IPS-NIHi11 (cell line): ENCODE measurements around the gene GDF3.
"Not testable (repeated sequence)": the region's sequence is repeated elsewhere in the genome, so short reads cannot be mapped to it uniquely, and the experiment has no call there.

Experiments used
- DNase-seq: peaks from one replicate; pipeline ENCODE4 v3.0.0; 2012; ENCODE audit warnings: mixed read lengths, low spot score

Gene GDF3

DNA sequence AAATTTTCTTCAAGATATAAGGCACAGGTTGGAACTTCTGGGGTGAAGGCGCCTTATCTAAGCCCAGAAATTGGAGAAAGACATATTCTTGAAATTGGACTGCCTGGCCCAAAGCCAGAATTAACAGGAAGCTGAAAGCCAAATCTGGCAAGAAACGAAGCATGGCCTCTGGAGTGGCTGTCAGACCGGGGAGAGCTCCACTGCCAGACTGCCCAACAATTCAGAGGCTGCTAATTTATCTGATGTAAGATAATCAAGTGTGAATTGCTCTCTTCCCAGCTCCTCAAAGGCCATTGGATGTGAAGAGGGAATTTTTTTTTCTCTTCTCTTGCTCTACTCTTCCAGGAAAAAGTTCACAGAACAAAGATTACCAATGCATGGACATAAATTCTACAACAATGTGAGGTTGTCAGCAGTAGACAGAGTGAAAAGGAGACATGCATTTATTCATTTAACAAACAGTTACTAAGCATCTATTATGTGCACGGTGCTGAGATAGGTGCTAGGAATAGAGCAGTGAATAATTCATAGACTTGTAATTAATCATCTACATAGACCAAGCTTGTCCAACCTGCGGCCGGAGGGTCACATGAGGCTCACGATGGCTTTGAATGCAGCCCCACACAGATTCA is at the start of gene GDF3:
Gene GDF3 (minus strand): TSS at position 210 of the 632 bp plus-strand sequence. CDS start 47 bp downstream, at position 163.
- peak; percentile 28 for DNase-seq

DNA sequence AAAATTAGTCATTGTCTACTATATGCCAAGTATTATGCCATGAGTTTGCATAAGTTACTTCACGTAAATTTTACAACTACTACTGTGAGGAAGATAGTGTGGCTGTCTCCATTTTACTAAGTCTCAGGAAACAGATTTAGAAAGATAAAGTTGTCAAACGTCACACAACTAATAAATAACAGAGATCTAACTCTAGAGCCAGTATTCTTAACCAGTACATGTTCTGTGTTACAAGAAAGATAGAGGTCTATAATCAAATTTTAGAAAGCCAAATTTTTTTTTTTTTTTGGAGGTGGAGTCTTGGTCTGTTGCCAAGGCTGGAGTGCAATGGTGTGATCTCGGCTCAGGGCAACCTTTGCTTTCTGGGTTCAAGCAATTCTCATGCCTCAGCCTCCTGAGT is 37.4 kb upstream of the GDF3 start:
- no peak for DNase-seq

DNA sequence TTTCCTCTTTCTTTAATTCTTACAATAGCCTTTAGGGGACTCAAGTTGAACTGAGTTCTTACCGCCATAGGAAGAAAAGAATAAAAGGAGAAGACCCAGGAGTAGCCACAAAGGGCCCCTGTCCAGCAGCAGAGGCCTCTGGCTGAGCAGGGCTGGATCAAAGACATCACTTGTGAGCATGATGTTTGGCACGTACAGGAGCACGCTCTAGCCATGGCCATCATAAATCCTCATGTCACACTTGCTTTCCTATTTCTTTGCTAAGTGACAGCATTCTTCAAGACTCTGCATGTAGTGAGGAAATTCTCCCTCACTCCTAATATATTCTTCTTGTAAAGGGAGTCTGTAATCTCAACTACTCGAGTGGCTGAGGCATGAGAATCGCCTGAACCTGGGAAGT is 35.9 kb upstream of the GDF3 start:
- DNase-seq: no peak

DNA sequence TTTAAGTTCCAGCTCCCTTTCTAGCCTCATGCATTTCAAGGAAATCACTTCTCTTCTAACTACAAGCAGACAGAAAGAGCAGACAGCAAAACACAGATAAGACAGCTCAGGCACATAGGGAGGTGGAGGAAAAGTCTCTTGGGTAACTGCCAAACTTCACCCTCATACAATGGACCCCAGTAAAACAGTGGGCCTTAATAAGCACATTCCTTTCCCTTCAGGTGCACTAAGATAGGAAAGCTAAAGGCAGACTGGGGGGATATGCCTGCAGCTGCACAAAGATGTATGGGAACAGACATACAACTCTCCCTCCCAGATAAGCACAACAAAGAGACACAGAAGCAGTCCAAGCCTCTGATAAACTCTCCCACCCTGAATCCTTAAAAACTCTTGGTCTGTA is 35.4 kb upstream of the GDF3 start:
- not testable (repeated sequence) for DNase-seq

DNA sequence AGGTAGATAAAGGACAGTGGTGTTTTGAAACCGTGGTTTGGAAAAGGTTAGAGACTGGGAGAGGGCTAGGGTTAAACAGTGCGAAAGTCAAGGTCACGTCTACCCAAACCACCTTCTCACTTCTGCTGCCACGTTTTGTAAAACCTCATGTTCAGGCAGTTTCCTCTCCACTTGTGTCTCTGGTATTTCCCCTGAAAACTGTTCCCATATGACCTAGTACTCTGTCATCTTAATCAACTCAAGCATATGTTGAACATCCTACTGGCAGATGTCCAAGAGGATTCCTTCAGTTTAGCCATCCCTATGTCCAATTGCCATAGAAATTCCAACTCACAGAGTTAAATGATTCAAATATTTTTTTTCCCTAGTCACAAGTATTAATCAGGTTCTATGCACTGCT is 34.2 kb upstream of the GDF3 start:
- no peak for DNase-seq

DNA sequence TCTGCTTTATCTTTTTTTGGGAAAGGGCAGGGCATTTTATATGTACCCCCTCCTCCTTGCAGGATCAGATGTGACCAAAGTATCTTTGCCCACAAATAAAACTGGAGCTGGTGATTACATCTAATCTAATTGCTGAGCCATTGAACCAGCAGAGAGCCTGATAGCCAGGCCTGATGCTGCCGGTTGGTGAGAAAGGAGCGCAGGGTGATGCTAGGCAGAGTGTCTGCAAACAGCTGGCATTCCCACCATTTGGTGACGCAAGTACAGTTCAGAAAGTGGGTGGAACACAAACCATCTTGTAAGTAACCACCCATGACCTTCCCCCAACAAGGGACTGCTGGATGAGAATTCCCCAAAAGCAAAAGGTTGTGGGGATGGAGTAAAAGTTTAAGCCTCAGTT is 28.4 kb upstream of the GDF3 start:
- no peak for DNase-seq

DNA sequence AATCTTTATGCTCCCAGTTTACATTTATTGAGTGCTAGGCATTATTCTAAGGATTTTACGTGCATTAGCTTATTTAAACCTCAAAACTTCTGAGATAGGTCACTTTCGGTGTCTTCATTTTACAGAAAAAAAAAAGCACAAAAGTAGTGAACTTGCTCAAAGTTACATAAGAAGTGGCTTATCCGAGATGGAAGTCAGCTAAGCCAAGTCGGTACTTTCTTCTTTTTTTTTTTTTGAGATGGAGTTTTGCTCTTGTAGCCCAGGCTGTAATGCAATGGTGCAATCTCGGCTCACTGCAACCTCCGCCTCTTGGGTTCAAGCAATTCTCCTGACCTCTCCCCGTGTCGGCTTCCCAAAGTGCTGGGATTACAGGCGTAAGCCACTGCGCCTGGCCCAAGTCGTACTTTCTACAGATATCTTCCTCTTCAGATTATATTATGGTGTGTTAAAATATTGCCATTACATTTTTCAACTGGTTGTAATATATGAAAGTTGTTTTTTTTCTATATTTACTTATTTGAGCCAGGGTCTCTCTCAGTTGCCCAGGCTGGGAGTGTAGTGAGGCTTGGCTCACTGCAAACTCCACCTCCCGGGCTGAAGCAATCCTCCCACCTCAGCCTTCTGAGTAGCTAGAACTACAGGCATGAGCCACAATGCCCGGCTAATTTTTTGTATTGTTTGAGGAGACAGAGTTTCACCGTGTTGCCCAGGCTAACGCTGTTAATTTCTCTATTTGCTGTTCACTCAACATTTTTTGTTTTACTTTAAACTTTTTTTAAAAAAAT is 24.6 kb upstream of the GDF3 start:
- DNase-seq: no peak

DNA sequence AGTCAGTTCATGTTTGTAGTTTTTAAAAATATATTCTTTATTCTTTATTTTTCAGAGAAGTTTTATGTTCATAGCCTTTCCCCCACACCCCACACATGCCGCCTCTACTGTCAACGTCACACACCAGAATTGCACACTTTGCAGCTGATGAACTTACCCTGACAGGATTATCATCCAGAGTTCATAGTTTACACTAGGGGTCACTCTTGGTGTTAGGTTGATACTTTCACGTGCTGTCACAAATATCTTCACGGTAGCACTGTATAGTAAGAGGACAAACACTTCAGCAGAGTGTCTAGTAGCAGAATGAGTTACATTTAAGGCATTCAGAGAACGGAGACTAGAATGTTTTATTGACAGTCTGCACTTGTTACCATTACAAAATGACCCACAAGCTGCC is 20.8 kb upstream of the GDF3 start:
- peak; percentile 29 for DNase-seq

DNA sequence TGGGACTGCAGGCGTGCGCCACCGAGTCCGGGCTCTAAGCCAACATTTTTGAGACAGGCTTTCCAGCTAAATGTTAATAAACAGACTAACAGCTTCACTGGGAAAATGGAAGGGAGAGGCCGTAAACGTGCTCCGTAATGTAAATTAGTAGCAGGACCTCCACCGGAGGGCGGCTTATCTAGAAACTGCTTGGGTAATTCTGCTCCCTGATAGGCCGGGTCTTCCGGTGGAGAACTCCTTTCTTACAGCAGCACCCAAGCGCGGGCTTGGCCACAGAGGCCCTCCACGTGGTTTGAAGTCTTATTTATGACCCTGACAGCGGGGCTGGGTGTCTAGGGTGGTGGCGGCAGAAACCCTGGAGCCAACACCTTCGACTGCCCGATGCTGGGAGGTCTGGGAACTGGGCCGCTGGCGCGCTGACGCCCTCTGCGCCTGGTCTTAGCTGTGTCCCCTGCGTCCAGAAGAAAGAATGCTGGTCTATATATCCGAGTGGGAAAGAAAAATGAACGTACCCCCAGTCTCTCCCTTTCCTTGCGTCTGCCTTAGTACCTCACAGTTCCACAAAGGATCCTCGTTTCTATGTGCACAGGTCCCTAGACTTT is 17.4 kb upstream of the GDF3 start:
- DNase-seq: peak; percentile 31

DNA sequence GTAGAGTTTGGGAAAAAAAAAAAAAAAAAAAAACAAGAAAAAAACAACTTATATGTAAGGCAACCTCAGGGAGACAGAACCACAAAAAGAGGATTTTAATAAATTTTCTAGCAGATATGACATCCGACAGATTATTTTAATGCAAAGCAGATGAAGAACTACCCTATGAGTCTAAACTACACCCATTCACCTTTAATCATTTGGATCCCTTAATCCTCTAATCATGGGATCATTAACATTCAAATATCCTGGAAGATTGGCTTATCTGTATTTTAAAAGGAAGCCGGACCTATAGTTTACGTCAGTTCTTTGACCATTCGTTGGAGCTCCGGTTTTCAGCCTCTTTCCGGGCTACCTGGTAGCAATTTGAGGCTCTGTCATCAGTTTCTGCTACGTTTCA is 15.6 kb upstream of the GDF3 start, which contains the start of gene DPPA3:
Gene DPPA3 (plus strand): TSS at position 301 of the 400 bp plus-strand sequence. CDS start 138 bp downstream, outside the sequence.
- DNase-seq: no peak

DNA sequence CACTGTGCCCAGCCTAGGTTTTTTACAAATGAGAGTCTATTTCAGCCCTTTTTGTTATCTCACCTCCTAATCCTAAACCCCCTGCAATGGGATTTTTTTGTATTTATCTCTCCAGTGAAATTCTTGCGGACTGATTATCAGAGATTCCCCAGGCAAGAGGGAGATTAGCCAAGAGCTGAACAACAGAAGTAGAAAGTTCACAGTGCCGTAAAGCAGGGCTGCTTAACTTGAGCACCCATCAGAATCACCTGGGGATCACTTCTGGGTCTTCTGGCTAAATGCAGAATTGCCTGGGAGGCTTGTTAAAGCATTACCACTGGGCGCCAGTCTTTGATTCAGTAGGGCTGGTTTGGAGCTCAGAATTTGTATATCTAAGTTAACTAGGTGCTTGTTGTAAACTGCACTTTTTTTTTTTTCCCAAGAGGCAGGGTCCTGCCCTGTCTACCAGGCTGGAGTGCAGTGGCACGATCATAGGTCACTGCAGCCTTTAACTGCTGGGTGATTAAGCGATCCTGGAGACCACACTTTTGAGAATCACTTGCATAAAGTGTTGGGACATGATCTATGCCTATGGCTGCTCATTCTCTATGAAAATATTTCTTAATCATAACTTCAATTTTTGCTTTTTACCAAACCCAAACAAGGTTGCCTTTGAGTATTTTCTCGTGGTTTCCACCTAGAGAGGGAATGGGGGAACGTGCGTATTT is 14.5 kb upstream of the GDF3 start:
- DNase-seq: no peak

DNA sequence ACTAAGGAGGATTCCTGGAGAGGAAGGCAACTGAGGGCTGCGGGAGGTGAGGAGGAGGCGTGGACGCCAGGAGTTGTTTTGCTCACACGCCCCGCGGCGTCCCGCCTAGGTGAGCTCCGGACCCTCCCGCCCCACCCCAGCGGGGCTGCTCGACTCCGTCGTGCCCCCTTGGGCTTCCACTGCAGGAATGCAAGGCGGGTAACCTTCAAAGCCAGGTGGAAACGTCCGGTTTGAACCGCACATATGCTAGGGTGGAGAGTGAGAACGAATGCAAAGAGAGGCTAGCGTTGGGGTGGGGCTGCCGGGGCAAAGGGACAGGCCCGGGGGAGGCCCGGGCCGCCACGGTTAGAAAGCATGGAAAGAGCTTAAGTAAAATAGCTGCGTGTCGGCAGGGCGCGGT is 10.3 kb upstream of the GDF3 start:
- no peak for DNase-seq

DNA sequence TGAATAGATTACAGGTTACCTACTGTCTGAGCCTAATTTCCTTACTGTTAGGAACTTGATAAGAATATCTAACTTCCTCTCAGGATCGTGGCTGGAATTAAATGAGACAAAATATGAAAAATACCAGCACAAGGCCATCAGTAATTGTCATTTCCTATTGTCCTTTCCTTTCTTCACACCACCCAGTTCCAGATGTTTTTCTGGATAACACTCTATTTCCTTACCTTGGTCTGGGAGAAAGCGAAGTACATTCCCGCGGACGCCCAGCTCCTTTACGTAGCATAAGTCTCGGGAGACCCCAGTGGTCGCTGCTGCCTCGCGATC is 376 bp downstream of the GDF3 start:
- DNase-seq: no peak

DNA sequence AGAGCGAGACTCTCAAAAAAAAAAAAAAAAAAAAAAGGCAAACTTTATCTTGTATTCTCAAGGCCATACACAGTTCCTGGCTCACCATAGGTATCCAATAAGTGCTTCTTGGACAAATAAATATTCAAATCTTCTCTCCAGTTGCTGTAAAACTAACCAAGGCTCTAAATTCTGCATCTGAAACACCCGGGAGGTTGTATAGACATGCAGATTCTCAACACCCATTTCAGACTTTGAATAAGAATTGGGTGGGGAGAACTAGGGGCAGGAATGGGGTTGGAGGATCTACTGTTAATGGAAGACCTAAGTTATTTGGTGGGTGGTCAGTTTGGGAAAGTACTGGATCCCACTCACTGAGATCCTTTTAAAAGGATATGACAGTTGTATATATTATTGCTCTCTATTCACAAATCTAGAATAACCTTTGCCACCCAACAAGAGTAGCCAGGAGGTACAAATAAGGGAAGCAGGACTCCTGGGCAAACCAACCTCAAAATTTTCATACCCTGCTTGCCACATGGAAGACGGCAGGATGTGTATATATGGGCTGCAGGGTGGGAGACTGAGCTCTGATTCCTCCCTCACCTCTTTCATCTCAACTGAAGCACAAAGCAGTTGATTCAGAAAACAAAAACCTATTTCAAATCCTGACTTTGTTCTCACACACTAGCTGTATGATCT is 879 bp downstream of the GDF3 start:
- peak; percentile 33 for DNase-seq

DNA sequence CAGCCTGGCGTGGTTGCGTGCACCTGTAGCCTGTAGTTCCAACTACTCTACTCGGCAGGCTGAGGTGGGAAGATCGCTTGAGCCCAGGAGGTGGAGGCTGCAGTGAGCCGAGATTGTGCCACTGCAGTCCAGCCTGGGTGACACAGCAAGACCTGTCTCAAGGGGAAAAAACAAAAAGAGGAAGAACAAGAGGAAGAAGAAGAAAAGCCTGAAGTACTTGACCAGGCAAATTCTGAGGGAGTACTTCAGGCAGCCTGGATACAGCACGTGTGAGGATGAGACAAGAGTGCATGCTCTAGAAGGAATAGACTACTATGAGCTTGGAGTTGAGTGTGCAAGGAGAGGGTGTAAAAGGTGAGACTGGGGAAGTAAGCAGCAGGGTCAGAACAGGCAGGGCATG is 1.8 kb downstream of the GDF3 start:
- DNase-seq: no peak

DNA sequence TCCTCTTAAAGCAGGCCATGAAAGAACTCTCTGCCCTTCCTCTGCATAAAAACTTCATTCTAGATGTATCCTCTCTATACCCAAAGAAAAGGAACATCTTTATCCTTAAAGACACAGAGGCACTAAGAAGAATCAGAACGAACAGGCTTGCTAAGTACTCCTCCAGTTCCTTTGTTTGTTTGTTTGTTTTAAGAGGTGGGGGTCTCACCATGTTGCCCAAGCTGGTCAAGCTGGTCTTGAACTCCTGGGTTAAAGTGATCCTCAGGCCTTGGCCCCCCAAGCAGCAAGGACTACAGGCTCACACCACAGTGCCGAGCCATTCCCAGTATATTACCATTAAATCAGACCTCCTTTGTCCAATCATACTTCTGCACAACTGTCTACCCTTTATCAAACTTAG is 14.0 kb downstream of the GDF3 start:
- DNase-seq: no peak

DNA sequence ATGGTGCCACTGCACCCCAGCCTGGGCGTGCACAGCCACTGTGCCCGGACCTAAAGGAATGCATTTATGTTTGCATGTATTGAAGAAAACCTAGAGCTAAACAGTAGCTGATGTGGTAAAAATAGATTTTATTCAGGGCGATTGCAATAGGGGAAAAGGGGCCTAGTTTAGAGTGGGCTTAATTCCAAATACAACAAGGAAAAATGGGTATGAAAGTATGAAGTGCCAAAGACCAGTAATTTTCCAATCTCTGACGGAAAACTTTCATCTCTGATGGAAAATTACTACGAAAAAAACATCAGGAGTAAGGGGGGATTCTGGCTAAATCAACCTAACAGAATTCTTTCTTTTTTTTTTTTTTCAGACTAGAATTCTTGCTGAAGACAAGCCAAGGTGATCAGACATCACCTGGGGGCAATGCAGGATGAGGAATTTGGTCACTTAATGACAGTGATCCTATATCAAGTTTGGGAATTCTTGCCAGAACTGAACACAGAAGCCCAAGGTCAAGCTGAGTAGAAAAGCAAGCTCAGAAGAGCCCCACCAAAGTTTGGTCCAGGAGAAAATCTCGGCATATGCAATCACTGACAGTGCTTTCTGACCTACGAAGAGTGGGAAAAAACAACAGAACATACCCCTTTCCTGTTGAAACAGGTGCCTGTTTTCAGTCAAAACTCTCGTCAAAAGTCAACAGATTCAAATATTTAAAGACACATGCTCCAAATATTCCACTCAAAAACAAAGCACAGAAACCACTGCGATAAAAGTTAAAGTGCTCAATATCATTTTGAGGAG is 16.1 kb downstream of the GDF3 start:
- no peak for DNase-seq

DNA sequence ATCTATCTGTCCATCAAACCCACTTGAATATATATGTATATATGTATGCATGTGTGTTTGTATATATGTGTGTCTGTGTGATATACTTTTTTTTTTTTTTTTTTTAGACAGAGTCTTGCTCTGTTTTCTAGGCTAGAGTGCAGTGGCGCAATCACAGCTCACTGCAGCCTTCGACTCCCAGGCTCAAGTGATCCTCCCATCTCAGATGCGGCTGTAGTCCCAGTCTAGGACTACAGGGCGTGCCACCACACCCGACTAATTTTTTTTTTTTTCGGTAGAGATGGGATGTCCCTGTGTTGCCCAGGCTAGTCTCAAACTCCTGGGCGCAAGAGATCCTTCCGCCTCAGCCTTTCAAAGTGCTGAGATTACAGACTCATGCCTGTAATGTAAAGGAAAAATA is 16.8 kb downstream of the GDF3 start:
- no peak for DNase-seq

DNA sequence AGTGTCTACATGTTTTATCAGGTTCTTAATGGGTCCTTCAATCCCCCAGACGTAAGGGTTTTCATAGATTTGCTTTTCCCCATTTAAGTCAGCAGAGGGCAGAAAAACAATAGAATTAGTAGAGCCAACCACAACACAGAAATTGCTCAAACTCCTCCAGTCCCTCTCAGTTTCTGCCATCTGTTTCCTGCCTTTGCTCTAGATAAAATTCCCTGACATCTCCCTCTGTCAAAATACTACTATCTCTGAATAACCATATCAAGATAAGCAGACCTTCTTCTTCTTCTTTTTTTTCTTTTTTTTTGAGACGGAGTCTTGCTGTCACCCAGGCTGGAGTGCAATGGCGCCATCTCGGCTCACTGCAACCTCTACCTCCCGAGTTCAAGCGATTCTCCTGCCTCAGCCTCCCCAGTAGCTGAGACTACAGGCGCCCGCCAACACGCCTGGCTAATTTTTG is 18.1 kb downstream of the GDF3 start:
- peak; percentile 65 for DNase-seq

DNA sequence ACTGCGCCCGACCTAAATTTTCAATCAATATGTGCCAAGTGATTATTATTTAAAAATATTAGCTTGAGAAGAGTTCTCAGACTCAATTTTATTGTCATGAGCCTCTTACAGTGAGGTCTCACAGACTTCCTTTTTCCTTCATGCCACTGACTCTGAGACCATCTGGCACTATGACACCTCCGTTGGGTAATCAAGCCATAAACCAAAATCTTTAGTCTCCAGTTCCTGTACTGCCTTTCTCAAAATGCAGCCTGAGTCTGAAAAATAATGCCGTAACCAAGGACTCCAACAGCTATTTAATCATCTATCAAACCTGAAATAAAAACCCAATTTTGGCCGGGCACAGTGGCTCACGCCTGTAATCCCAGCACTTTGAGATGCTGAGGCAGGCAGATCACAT is 20.1 kb downstream of the GDF3 start:
- not testable (repeated sequence) for DNase-seq

DNA sequence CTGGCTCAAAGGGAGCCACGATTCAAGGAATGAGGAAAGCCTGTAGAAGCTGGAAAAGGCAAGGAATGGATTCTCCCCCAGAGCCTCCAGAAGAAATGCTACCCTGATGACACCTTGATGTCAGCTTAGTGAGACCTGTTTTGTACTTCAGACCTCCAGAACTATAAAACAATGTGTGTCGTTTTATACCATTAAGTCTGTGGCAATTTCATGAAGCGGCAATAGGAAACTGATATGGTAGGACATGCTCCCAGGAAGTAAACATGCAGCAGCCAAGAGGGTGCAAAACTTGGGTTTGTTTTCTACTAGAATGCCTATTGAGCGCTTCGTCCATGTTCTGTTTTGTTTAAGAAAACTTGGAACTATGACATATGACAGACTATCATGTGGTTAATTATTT is 27.4 kb downstream of the GDF3 start:
- DNase-seq: no peak
